Measurements from ENCODE around the gene CIAO1. TPM values are rescaled to one million over a fixed set of nuclear protein-coding genes. Genes with fewer than 3 reads are reported as not detected.

CIAO1 gene
- polyA plus RNA-seq, 2 of the 4 experiments (the other 2 are of a cell fraction), result 83.2 to 99.7 TPM

- Histone ChIP-seq H3K27ac (no peak overlapping the region), H3K9me3 (no peaks in the 10 kb centered on the region), H3K4me2 (no peak overlapping the region), H3K4me1 (no peaks in the 10 kb centered on the region), H3K4me3 (no peak overlapping the region)
- ChIA-PET POLR2A (no interaction called here), CTCF (interaction anchor here (1.0 to 2.7 kb wide), 3 partner anchors 9 to 12 kb away, joined by 4 to 10 read pairs (median 10); no protein-coding TSS in a partner anchor)
- DNase-seq (ENCODE audit: low read depth in 1 of 2, low spot score in 1 of 2) (no peak), ATAC-seq (no peak), FAIRE-seq (no peak)
- TF ChIP-seq, protein P1, sequence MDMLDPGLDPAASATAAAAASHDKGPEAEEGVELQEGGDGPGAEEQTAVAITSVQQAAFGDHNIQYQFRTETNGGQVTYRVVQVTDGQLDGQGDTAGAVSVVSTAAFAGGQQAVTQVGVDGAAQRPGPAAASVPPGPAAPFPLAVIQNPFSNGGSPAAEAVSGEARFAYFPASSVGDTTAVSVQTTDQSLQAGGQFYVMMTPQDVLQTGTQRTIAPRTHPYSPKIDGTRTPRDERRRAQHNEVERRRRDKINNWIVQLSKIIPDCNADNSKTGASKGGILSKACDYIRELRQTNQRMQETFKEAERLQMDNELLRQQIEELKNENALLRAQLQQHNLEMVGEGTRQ (IDR thresholded peaks at IDR 0.05), result no peak
- TF ChIP-seq E2F6 (IDR thresholded peaks at IDR 0.05; ENCODE audit: borderline replicate concordance, low read depth), result no peak
- TF ChIP-seq FOSB (CRISPR knock-in tag; IDR thresholded peaks at IDR 0.05), result no peak
- TF ChIP-seq BHLHE40 (IDR thresholded peaks at IDR 0.05; ENCODE audit: low read depth, low read length), result no peak
- TF ChIP-seq ESRRA (IDR thresholded peaks at IDR 0.05; ENCODE audit: borderline replicate concordance, low read length), result no peak
- no peak for TF ChIP-seq FOSL2 (IDR thresholded peaks at IDR 0.05)
- TF ChIP-seq FOSL2 (CRISPR knock-in tag; IDR thresholded peaks at IDR 0.05), result no peak
- TF ChIP-seq RFX5 (IDR thresholded peaks at IDR 0.05), result no peak
- TF ChIP-seq JUNB (IDR thresholded peaks at IDR 0.05), result no peak
- TF ChIP-seq EHMT2 (IDR thresholded peaks at IDR 0.05; ENCODE audit: low read depth), result no peak
- TF ChIP-seq EP300 (IDR thresholded peaks at IDR 0.05), result no peak
- TF ChIP-seq HOXB13 (CRISPR knock-in tag; IDR thresholded peaks at IDR 0.05; ENCODE audit: low read depth), result no peak
- TF ChIP-seq BCL3 (IDR thresholded peaks at IDR 0.05), result no peak
- no peak for TF ChIP-seq SREBF2 (IDR thresholded peaks at IDR 0.05)
- TF ChIP-seq ZSCAN20 (CRISPR knock-in tag; IDR thresholded peaks at IDR 0.05), result no peak
- TF ChIP-seq, protein P2, sequence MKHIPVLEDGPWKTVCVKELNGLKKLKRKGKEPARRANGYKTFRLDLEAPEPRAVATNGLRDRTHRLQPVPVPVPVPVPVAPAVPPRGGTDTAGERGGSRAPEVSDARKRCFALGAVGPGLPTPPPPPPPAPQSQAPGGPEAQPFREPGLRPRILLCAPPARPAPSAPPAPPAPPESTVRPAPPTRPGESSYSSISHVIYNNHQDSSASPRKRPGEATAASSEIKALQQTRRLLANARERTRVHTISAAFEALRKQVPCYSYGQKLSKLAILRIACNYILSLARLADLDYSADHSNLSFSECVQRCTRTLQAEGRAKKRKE (CRISPR knock-in tag; IDR thresholded peaks at IDR 0.05; ENCODE audit: low read depth), result no peak
- WGBS (ENCODE audit: missing lambda C conversion rate), result 95% methylated on average over 21 of the region's 21 CpGs
Observed at GRCh38 chr2:96276787-96277499, 10.9 kb downstream of the CIAO1 start.

DNA sequence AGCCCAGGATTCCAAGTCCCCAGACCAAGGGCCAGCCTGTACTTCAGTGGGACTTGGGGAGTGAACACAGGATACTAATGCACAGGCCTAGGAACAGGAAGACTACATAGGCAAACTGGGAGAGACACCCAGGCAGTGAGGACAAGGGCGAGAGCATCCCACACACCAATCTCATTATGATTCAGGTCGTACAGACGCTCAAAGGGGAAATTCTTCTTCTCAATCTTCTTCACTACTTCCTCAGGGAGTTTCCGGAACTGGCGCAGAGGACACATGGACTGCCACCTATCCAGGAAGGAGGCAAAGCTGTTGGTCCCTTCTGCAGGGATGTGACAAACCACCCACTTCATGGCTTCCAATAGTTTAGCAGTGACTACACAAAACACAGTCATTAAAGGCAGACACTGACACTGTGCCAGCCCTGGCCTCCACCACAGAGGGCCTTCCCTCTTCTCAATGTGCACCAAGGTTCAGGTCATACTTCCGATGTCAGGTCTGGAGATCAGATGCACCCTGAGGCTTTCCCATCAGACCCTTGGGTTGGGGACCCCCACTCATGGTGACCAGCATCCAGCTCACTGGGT is 21.3 kb downstream of the CIAO1 start:
- Histone ChIP-seq H3K4me1 (no peaks in the 10 kb centered on the region), H3K4me3 (no peak overlapping the region), H3K9me3 (no peaks in the 10 kb centered on the region), H3K4me2 (no peak overlapping the region), H3K27ac (no peak overlapping the region)
- no peak for FAIRE-seq
- ChIA-PET POLR2A (interaction anchor here (1.4 kb wide), 1 partner anchor 9 kb away, joined by 3 read pairs; no protein-coding TSS in a partner anchor), CTCF (no interaction called here)
- WGBS (ENCODE audit: missing lambda C conversion rate), result 88% methylated on average over 6 of the region's 6 CpGs
- TF ChIP-seq E2F6 (IDR thresholded peaks at IDR 0.05; ENCODE audit: borderline replicate concordance, low read depth) (no peak), CBX8 (IDR thresholded peaks at IDR 0.05) (no peak), RAD21 (conservative IDR thresholded peaks at IDR 0.05 in 1 of 2, IDR thresholded peaks at IDR 0.05 in 1 of 2) (no peak), POLR2AphosphoS2 (conservative IDR thresholded peaks at IDR 0.05; ENCODE audit: low read length) (no peak), FOSL2 (IDR thresholded peaks at IDR 0.05) (no peak), FOSL2 (CRISPR knock-in tag; IDR thresholded peaks at IDR 0.05) (no peak), RARB (CRISPR knock-in tag; IDR thresholded peaks at IDR 0.05) (no peak), HES2 (IDR thresholded peaks at IDR 0.05) (no peak), HOXB13 (CRISPR knock-in tag; IDR thresholded peaks at IDR 0.05; ENCODE audit: low read depth) (no peak), HDAC2 (IDR thresholded peaks at IDR 0.05) (no peak), JUN (IDR thresholded peaks at IDR 0.05) (no peak), EHMT2 (IDR thresholded peaks at IDR 0.05; ENCODE audit: low read depth) (no peak), ESRRA (IDR thresholded peaks at IDR 0.05; ENCODE audit: borderline replicate concordance, low read length) (no peak), NR3C1 (IDR thresholded peaks at IDR 0.05) (no peak), EP300 (IDR thresholded peaks at IDR 0.05) (no peak), MAX (IDR thresholded peaks at IDR 0.05) (no peak), SMC3 (IDR thresholded peaks at IDR 0.05) (no peak), RNF2 (IDR thresholded peaks at IDR 0.05; ENCODE audit: borderline replicate concordance, low read depth) (no peak), KDM5A (IDR thresholded peaks at IDR 0.05) (no peak), ZC3H11A (IDR thresholded peaks at IDR 0.05) (no peak), CTCF (IDR thresholded peaks at IDR 0.05) (no peak)
- ATAC-seq, result no peak
- DNase-seq (ENCODE audit: low read depth in 1 of 2, low spot score in 1 of 2), result no peak
